NCI-H345 treated with DMSO at 0.1 percent for 48 hours (cell line): ENCODE measurements around the gene MBNL1.

Source experiments
- DNase-seq: peaks from one replicate; lab custom pipeline; 2025; ENCODE audit not compliant: unreplicated experiment; lab: John Stamatoyannopoulos, UW

Gene MBNL1

GRCh38 chr3:152466784-152467183 lies 198.1 kb downstream of the MBNL1 start:
- no peak for DNase-seq

- DNase-seq = no peak
These were observed 200.7 kb downstream of the MBNL1 start for GRCh38 chr3:152469248-152470025.

DNA sequence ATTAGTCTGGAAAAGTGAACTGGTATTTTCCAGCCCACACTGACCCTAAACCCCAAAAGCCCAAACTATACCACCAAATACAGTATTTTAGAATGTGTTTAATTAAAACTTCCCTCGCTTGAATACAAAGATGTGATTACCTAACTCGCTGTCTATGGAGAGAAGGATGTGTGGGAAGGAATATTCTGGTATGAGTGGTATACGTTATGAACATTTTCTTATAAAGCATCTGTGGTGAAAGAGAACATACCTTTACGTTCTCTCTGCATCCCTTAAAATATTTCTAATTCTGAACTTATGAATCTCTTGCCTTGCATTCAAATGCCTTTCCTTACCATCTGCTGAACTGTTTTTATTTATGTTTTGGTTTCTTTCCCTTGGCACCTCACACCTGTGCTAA lies 201.4 kb downstream of the MBNL1 start:
- no peak for DNase-seq

- DNase-seq = no peak
These were observed 202.2 kb downstream of the MBNL1 start for GRCh38 chr3:152470893-152471292.

DNA sequence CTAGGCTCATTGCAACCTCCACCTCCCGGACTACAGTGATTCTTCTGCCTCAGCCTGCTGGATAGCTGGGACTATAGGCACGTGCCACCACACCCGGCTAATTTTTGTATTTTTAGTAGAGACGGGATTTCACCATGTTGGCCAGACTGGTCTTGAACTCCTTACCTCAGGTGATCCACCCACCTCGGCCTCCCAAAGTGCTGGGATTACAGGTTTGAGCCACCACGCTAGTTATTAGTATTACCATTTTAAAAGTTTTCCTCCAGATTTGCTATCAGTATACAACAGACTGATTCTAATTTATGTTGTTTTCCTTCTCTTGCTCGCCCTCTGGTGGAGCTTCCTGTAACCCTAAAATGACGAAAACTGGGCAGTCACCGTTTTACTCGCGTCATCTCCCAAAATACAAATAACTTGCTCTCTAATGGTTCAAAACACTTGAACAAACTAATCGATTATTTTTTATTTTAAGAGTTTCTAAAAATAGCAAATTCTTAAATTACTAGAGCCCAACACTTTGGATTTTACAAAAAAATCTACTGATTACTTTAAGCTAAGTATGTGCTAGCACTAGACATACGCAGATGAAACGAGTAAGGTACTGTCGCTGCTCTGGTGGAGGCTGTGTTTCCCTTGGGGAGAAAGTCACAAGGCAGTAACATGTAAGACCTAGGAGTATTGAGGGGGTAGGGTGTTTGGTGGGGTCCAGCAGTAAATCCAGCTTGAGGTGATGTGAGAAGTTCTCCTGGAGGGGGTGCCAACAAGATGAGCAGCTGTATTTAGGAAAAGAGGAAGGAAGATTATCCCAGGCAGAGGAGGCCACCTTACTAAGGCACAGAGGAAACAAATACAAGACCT lies 203.3 kb downstream of the MBNL1 start:
- no peak for DNase-seq

DNA sequence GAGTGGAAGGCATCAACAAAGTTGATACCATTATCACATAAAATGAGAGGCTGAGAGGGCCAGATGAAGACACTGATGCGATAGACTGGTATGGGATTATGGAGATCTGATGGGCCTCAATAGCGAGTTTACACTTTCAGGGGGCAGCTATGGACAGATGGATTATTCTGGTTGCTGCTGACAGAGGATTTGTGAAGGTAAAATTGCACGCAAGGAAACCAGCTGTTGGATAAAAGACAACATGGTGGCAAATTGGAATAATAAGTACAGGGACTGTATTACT lies 203.9 kb downstream of the MBNL1 start:
- no peak for DNase-seq

DNA sequence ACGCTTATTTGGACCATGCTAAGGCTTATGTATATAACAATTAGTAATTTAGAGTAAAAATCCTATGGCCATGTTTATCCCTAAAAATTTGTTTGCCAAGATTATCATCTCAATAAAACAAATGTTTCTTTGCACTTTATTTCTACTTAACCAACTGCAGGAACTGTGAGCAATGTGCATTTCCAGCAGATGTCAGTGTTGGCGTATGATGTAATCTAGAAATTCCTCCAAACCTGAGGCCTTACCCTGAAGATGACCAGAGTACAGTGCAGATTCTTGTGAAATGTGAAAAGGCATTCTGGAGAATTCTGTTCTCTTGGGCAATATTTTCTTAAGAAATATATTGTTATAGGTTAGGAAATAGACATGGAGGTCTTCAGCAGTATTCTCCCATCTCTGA lies 205.9 kb downstream of the MBNL1 start:
- no peak for DNase-seq

GRCh38 chr3:152477422-152477821 lies 208.7 kb downstream of the MBNL1 start:
- no peak for DNase-seq

DNA sequence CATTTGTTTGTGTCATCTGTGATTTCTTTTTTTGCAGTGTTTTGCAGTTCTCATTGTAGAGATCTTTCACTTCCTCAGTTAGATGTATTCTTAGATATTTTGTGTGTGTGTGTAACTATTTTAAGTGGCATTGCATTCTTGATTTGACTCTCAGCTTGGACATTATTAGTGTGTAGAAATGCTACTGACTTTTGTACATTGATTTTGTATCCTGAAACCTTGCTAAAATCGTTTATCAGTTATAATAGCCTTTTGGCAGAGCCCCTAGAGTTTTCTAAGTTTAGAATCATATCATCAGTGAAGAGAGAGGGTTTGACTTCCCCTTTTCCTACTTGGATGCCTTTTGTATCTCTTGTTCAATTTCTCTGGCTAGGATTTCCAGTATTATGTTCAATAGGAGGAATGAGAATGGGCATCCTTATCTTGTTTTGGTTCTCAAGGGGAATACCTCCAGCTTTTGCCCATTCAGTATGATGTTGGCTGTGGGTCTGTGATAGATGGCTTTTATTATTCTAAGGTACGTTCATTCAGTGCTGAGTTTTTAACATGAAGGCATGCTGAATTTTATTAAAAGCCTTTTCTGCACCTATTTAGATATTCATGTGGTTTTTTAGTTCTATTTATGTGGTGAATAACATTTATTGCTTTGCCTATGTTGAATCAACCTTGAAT lies 211.7 kb downstream of the MBNL1 start:
- no peak for DNase-seq

- DNase-seq = no peak
These were observed 217.6 kb downstream of the MBNL1 start for GRCh38 chr3:152486364-152486763.

GRCh38 chr3:152488449-152488848 lies 219.7 kb downstream of the MBNL1 start:
- no peak for DNase-seq

GRCh38 chr3:152491922-152492321 lies 223.2 kb downstream of the MBNL1 start:
- no peak for DNase-seq

DNA sequence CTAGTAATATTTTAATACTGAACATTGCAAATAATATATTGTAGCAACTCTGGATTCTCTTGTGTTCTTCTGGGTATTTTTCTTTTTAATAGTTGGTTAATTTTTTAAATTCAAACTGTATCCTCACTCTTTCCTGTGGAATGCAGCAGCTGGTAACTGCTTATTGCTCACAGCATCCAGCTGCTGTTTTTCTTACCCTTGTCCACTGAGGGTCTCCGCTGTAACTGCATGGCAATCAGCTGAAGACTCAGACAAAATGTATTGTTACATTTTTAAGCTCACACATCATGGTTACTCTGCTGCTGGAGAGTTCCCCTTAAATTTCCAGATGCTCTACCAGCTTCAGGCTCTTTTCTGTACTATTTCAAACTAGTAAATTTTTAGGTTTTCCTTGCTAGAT lies 227.6 kb downstream of the MBNL1 start:
- DNase-seq = no peak

- no peak for DNase-seq
These were observed 228.0 kb downstream of the MBNL1 start for GRCh38 chr3:152496716-152497115.

DNA sequence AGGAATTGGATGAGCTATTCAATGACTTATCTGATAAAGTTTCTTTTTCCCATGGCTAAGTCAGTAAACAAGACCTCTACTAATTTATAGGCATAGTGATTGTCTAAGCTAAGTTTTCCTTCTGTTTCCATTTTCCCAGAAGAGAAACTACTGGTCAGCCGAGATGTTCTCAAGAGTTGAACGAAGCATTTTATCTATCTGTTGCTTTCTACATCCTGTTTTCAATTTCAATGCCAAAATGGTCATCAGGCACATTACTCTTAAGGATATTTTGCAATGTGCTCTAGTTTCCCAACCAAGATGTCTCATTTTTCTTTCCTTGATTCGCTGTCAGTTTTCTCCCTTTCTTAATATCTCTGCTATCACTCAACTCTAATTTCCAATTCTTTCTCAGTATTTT lies 228.7 kb downstream of the MBNL1 start:
- no peak for DNase-seq

DNA sequence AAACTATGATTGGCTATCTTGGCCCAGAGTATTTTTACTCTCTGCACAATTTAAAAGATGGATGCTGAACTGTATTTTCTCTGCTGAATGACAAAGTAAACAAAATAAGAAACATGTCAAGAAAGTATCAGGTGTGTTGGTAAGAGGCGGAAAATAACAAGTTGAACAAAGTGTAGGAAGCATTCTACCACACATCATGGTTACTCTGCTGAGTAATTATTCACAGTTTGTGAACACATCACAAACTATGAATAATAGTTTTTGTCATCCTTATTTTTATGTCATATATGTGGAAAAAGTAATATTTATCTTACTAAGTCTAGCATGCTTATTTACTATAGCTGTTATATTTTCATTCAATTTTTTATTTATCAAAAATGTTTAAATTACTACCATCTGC lies 229.2 kb downstream of the MBNL1 start:
- no peak for DNase-seq

DNA sequence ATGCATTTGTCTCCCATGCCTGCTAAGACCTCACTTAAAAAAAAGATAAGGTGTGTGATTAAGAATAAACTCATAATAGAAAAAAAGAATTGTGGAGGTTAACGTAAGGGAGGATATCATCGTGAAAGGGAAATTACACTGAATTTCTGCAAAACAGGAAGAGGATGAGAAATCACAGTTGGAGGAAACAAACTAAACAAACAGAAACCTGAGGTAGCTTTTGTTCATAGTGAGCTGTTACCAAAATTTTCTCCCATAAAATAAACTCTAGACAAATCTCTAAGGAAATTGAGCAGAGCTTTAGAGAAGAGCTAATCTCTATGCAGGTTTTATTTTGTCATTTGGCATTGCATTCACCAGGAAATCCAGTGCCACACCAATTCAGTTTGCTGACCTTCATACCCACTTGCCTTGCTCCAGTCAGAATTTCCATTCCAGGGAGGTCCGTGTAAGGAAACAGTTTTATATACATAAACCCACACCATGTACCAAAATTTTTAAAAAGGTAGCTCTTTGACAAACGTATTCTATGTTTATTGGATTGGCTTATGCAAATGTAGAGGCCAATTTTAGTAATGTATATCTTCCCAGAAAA lies 231.2 kb downstream of the MBNL1 start:
- DNase-seq = no peak

- no peak for DNase-seq
These were observed 237.2 kb downstream of the MBNL1 start for GRCh38 chr3:152505926-152506325.

DNA sequence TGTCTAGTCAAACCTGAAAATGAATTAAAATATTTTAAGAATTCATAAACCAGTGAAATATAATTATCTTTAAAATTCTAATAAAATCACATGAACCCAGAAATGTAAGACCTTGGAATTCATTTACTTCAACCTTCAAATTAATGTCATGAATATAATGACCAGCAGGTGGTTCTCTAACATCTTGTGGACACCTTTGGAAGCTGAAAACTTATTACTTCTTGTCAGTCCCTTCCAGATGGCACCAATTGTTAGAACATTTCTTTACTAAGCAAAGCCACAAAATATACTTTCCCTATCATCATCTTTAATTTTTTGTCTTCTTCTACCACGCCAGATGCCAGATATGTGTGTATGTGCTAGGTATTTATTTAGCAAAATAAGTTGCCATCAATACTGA lies 240.0 kb downstream of the MBNL1 start:
- no peak for DNase-seq

DNA sequence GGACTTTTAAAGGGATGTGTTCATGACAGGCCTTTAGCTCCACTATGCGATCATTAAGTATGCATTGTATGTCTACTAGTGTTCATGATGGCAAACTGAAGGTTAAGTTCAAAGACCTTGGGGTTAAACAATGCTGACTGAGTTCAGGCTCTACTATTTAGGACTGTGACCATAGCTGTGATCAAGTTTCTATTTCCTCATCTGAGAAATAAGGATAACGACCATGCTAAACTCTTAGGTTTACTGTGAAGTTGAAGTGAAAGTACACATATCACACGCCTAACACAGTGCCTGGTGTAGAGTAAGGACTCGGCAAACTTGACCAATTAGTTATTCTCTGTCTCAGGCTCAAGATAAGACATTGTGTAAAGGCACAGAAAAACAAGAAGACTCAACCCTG lies 243.2 kb downstream of the MBNL1 start:
- DNase-seq = no peak

GRCh38 chr3:152513301-152513960 lies 244.7 kb downstream of the MBNL1 start:
- no peak for DNase-seq
